ENCODE data around the gene SNTN.

DNA sequence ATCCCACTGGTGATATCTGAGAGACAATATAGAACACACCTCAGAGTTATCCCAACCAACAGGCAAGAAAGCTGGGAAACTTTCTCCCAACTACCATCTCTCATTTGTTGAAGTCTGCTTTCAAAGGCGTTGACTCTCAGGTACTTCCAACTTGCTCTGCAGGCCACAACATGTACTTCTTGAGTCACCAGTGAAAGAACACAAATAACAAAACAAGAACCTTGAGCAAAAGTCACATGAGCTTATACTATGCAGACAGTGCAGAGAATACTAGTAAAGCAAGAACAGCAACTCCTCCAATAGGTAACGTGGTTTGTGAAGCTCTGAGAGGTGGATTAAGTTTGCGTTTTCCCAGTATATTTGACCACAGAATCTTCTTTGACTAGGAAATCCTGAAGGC, 20.6 kb downstream of the SNTN start:
- TF ChIP-seq, protein P1, sequence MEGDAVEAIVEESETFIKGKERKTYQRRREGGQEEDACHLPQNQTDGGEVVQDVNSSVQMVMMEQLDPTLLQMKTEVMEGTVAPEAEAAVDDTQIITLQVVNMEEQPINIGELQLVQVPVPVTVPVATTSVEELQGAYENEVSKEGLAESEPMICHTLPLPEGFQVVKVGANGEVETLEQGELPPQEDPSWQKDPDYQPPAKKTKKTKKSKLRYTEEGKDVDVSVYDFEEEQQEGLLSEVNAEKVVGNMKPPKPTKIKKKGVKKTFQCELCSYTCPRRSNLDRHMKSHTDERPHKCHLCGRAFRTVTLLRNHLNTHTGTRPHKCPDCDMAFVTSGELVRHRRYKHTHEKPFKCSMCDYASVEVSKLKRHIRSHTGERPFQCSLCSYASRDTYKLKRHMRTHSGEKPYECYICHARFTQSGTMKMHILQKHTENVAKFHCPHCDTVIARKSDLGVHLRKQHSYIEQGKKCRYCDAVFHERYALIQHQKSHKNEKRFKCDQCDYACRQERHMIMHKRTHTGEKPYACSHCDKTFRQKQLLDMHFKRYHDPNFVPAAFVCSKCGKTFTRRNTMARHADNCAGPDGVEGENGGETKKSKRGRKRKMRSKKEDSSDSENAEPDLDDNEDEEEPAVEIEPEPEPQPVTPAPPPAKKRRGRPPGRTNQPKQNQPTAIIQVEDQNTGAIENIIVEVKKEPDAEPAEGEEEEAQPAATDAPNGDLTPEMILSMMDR (IDR thresholded peaks at IDR 0.05; ENCODE audit: extremely low read depth in 1 of 2, insufficient read depth in 1 of 2, low read depth in 1 of 2, low read length in 2 of 2), result no peak
- TF ChIP-seq FOS (IDR thresholded peaks at IDR 0.05; ENCODE audit: borderline replicate concordance, insufficient read depth, low read length), result no peak
